Liver (tissue), 3 donors: ENCODE data around the gene MARCHF3.
"Not testable (repeated sequence)": the region's sequence is repeated elsewhere in the genome, so short reads cannot be mapped to it uniquely, and the experiment has no call there.

Experiments used
- EGR1 ChIP-seq, 2 donors: IDR thresholded peaks; 2 replicates each; pipeline ENCODE4 v1.6.1; 2016 to 2018; ENCODE audit warnings: antibody characterized with exemption in 2 of 2, low read depth in 2 of 2
- FOXA1 ChIP-seq: IDR thresholded peaks from 2 replicates; pipeline ENCODE4 v1.6.1; 2016; ENCODE audit warnings: antibody characterized with exemption
- HNF4G ChIP-seq: IDR thresholded peaks from 2 replicates; pipeline ENCODE4 v1.6.1; 2016; ENCODE audit warnings: antibody characterized with exemption
- JUND ChIP-seq, 2 donors: IDR thresholded peaks; 2 replicates each; pipeline ENCODE4 v1.6.1; 2016; ENCODE audit warnings: antibody characterized with exemption in 2 of 2
- RAD21 ChIP-seq, 2 donors: IDR thresholded peaks; 2 replicates each; pipeline ENCODE4 v1.6.1; 2016; ENCODE audit warnings: antibody characterized with exemption in 2 of 2, mild to moderate bottlenecking in 2 of 2
- RXRA ChIP-seq, 2 donors: IDR thresholded peaks; 2 replicates each; pipeline ENCODE4 v1.6.1; 2017 to 2018; ENCODE audit warnings: antibody characterized with exemption in 2 of 2, mild to moderate bottlenecking in 1 of 2
- SP1 ChIP-seq: IDR thresholded peaks from 2 replicates; pipeline ENCODE4 v1.6.1; 2018; ENCODE audit warnings: antibody characterized with exemption, mild to moderate bottlenecking
- TAF1 ChIP-seq: conservative IDR thresholded peaks from 2 replicates; pipeline ENCODE4 v1.6.1; 2016; ENCODE audit warnings: antibody characterized with exemption, mild to moderate bottlenecking
- TF ChIP-seq, protein P1 (sequence below): fragments of 150-350 bp; IDR thresholded peaks from 2 replicates; pipeline ENCODE4 v1.5.1; 2017; ENCODE audit warnings: improper control_type of control experiment, low read depth, low read length; ENCODE audit not compliant: missing input control
- TF ChIP-seq, protein P2 (sequence below): IDR thresholded peaks from 2 replicates; pipeline ENCODE4 v1.6.1; 2016; ENCODE audit warnings: antibody characterized with exemption, mild to moderate bottlenecking
- TF ChIP-seq, protein P3 (sequence below): IDR thresholded peaks from 2 replicates; pipeline ENCODE4 v1.6.1; 2016; ENCODE audit warnings: antibody characterized with exemption
- TF ChIP-seq, protein P4 (sequence below): IDR thresholded peaks from 2 replicates; pipeline ENCODE4 v1.6.1; 2016; ENCODE audit warnings: antibody characterized with exemption
- TF ChIP-seq, protein P5 (sequence below): IDR thresholded peaks from 2 replicates; pipeline ENCODE4 v1.6.1; 2016; ENCODE audit warnings: antibody characterized with exemption
- donor health status: healthy.
- donor health status: healthy.

DNA sequence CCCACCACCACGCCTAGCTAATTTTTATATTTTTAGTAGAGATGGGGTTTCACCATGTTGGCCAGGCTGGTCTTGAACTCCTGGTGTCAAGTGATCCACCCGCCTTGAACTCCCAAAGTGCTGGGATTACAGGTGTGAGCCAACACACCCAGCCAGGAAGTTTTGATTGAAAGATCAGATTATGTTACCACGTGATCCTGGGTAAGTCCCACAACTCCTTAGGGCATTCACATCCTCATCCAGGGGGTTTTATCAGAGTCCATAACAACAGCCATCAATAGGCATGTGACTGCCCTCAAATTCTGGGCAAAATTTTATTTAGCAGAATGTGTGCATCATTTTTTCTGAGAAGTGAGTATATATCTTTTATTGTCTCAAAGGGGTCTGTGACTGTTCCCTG, 25.1 kb downstream of the MARCHF3 start:
- TF ChIP-seq, protein P1, sequence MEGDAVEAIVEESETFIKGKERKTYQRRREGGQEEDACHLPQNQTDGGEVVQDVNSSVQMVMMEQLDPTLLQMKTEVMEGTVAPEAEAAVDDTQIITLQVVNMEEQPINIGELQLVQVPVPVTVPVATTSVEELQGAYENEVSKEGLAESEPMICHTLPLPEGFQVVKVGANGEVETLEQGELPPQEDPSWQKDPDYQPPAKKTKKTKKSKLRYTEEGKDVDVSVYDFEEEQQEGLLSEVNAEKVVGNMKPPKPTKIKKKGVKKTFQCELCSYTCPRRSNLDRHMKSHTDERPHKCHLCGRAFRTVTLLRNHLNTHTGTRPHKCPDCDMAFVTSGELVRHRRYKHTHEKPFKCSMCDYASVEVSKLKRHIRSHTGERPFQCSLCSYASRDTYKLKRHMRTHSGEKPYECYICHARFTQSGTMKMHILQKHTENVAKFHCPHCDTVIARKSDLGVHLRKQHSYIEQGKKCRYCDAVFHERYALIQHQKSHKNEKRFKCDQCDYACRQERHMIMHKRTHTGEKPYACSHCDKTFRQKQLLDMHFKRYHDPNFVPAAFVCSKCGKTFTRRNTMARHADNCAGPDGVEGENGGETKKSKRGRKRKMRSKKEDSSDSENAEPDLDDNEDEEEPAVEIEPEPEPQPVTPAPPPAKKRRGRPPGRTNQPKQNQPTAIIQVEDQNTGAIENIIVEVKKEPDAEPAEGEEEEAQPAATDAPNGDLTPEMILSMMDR = not testable (repeated sequence)
- not testable (repeated sequence) for TF ChIP-seq RAD21 (IDR thresholded peaks at IDR 0.05); RXRA (IDR thresholded peaks at IDR 0.05); TAF1; EGR1 (IDR thresholded peaks at IDR 0.05; ENCODE audit: low read depth in 2 of 2); SP1; HNF4G; JUND (IDR thresholded peaks at IDR 0.05); FOXA1
- TF ChIP-seq, protein P2, sequence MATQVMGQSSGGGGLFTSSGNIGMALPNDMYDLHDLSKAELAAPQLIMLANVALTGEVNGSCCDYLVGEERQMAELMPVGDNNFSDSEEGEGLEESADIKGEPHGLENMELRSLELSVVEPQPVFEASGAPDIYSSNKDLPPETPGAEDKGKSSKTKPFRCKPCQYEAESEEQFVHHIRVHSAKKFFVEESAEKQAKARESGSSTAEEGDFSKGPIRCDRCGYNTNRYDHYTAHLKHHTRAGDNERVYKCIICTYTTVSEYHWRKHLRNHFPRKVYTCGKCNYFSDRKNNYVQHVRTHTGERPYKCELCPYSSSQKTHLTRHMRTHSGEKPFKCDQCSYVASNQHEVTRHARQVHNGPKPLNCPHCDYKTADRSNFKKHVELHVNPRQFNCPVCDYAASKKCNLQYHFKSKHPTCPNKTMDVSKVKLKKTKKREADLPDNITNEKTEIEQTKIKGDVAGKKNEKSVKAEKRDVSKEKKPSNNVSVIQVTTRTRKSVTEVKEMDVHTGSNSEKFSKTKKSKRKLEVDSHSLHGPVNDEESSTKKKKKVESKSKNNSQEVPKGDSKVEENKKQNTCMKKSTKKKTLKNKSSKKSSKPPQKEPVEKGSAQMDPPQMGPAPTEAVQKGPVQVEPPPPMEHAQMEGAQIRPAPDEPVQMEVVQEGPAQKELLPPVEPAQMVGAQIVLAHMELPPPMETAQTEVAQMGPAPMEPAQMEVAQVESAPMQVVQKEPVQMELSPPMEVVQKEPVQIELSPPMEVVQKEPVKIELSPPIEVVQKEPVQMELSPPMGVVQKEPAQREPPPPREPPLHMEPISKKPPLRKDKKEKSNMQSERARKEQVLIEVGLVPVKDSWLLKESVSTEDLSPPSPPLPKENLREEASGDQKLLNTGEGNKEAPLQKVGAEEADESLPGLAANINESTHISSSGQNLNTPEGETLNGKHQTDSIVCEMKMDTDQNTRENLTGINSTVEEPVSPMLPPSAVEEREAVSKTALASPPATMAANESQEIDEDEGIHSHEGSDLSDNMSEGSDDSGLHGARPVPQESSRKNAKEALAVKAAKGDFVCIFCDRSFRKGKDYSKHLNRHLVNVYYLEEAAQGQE = not testable (repeated sequence)
- TF ChIP-seq, protein P3, sequence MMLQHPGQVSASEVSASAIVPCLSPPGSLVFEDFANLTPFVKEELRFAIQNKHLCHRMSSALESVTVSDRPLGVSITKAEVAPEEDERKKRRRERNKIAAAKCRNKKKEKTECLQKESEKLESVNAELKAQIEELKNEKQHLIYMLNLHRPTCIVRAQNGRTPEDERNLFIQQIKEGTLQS = not testable (repeated sequence)
- TF ChIP-seq, protein P4, sequence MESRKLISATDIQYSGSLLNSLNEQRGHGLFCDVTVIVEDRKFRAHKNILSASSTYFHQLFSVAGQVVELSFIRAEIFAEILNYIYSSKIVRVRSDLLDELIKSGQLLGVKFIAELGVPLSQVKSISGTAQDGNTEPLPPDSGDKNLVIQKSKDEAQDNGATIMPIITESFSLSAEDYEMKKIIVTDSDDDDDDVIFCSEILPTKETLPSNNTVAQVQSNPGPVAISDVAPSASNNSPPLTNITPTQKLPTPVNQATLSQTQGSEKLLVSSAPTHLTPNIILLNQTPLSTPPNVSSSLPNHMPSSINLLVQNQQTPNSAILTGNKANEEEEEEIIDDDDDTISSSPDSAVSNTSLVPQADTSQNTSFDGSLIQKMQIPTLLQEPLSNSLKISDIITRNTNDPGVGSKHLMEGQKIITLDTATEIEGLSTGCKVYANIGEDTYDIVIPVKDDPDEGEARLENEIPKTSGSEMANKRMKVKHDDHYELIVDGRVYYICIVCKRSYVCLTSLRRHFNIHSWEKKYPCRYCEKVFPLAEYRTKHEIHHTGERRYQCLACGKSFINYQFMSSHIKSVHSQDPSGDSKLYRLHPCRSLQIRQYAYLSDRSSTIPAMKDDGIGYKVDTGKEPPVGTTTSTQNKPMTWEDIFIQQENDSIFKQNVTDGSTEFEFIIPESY = not testable (repeated sequence)
- TF ChIP-seq, protein P5, sequence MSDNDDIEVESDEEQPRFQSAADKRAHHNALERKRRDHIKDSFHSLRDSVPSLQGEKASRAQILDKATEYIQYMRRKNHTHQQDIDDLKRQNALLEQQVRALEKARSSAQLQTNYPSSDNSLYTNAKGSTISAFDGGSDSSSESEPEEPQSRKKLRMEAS = not testable (repeated sequence)
